ENCODE data around the gene PLCXD3. TPM values are rescaled to one million over a fixed set of nuclear protein-coding genes. Genes with fewer than 3 reads are reported as not detected.

Gene PLCXD3
- 9.7 and 10.4 TPM in 2 replicates for polyA plus RNA-seq

GRCh38 chr5:41510176-41510831 is at the start of gene PLCXD3:
Gene PLCXD3 (minus strand): TSS chr5:41510601. CDS start chr5:41510526, 75 bp downstream.

All from Purkinje cell (primary cell).